Esophagus squamous epithelium (tissue), 5 donors: ENCODE data around the gene EIF2B4. TPM values are rescaled to one million over a fixed set of nuclear protein-coding genes. Genes with fewer than 3 reads are reported as not detected.

Source experiments
- DNase-seq: peaks from one replicate; lab custom pipeline; 2025; lab: John Stamatoyannopoulos, UW
- H3K27ac ChIP-seq, 4 donors: fragments of 200-600 bp; sonication (generic); one replicate each; pipeline ENCODE4 v1.5.1; 2016 to 2019; ENCODE audit warnings: mild to moderate bottlenecking in 1 of 4
- H3K27me3 ChIP-seq, 4 donors: fragments of 200-600 bp; sonication (generic); 1 replicate in 3 of 4; 2 replicates in 1 of 4; pipeline versions ENCODE4 v1.5.1 to v1.6.0; 2017 to 2021; ENCODE audit warnings: antibody characterized with exemption in 1 of 4
- H3K36me3 ChIP-seq, 3 donors: fragments of 200-600 bp; sonication (generic); one replicate each; pipeline ENCODE4 v1.5.1; 2016 to 2019
- H3K4me1 ChIP-seq, 3 donors: fragments of 200-600 bp; sonication (generic); one replicate each; pipeline ENCODE4 v1.5.1; 2017 to 2019
- H3K4me3 ChIP-seq, 4 donors: fragments of 200-600 bp; sonication (generic); 1 replicate in 3 of 4; 2 replicates in 1 of 4; pipeline ENCODE4 v1.5.1; 2016 to 2019; ENCODE audit warnings: mild to moderate bottlenecking in 2 of 4, moderate library complexity in 1 of 4
- H3K9me3 ChIP-seq, 3 donors: fragments of 200-600 bp; sonication (generic); one replicate each; pipeline ENCODE4 v1.5.1; 2016 to 2019
- CTCF ChIP-seq, 6 experiments: fragments of 450-650 bp in 4 of 6; fragments of 200-600 bp in 2 of 6; sonication (generic) in 2 of 6; IDR thresholded peaks; one replicate each; pipeline ENCODE4 v1.5.1; 2016 to 2019; ENCODE audit warnings: antibody characterized with exemption in 6 of 6, mild to moderate bottlenecking in 4 of 6, moderate library complexity in 4 of 6
- POLR2A ChIP-seq, 4 donors: fragments of 450-650 bp; IDR thresholded peaks; one replicate each; pipeline ENCODE4 v1.6.1; 2017; ENCODE audit warnings: antibody characterized with exemption in 4 of 4, mild to moderate bottlenecking in 4 of 4, moderate library complexity in 3 of 4
- WGBS, 2 donors: methylation state at CpG; one replicate each; pipeline ENCODE4 v1.1.5; 2018; 5-methylcytosine and 5-hydroxymethylcytosine counted together
- intact Hi-C: fragments of 100-400 bp; cut with DNase I; formaldehyde crosslinking; loops from one replicate; pipeline ENCODE4 v1.15.0; 2022
- total RNA-seq, 4 donors: library from RNA; depleted of rRNA; stranded (reverse); fragments of >200 nt; gene quantifications; one replicate each; pipeline ENCODE4 v1.1.0, GENCODE V29; 2016
- donor health status: DM: yes; HTN: yes; CAD: no.

Gene EIF2B4
- total RNA-seq, 4 donors from 2014 or later: 30.4 to 44.3 (median 38.3) TPM

GRCh38 chr2:27379383-27379835 lies 9.3 kb upstream of the EIF2B4 start:
- intact Hi-C loops: no loop called here
- 74 to 80% methylated on average over 2 of the region's 2 CpGs for WGBS, 2 donors
- Histone ChIP-seq H3K9me3 (no peaks in the 10 kb centered on the region), H3K27ac (peak overlapping the region; percentile 86 to 98 (median 94)), H3K4me3 (peak overlapping the region; percentile 66 to 91 (median 89)), H3K27me3 (no peaks in the 10 kb centered on the region), H3K4me1 (peaks cover 15 to 46% (median 19%) of the 10 kb centered on the region in 3 donors), H3K36me3 (peaks cover 42 to 76% (median 44%) of the 10 kb centered on the region in 3 donors)
- DNase-seq: no peak
- TF ChIP-seq CTCF (IDR thresholded peaks at IDR 0.05) (no peak), POLR2A (IDR thresholded peaks at IDR 0.05) (no peak)

- peaks cover 15 to 51% (median 19%) of the 10 kb centered on the region in 3 donors for H3K4me1 ChIP-seq
- peaks cover 41 to 76% (median 42%) of the 10 kb centered on the region in 3 donors for H3K36me3 ChIP-seq
- no peak overlapping the region for H3K4me3 ChIP-seq
- intact Hi-C loops: no loop called here
- no peaks in the 10 kb centered on the region for H3K27me3 ChIP-seq
- peak overlapping the region in 2 of 4 donors; percentile 86 to 98 for H3K27ac ChIP-seq
- no peak for DNase-seq
- no peaks in the 10 kb centered on the region for H3K9me3 ChIP-seq
- TF ChIP-seq CTCF (IDR thresholded peaks at IDR 0.05) (no peak), POLR2A (IDR thresholded peaks at IDR 0.05) (peak in 1 of 4 donors; percentile 5)
- WGBS, 2 donors: 80 to 87% methylated on average over 3 of the region's 9 CpGs
These were observed 8.7 kb upstream of the EIF2B4 start for GRCh38 chr2:27378809-27379290.

GRCh38 chr2:27378096-27378808 lies 8.1 kb upstream of the EIF2B4 start:
- Histone ChIP-seq H3K36me3 (peaks cover 35 to 76% (median 36%) of the 10 kb centered on the region in 3 donors), H3K9me3 (no peaks in the 10 kb centered on the region), H3K4me3 (no peak overlapping the region), H3K27ac (no peak overlapping the region), H3K27me3 (no peaks in the 10 kb centered on the region), H3K4me1 (peaks cover 15 to 57% (median 19%) of the 10 kb centered on the region in 3 donors)
- DNase-seq: no peak
- TF ChIP-seq POLR2A (IDR thresholded peaks at IDR 0.05) (no peak), CTCF (IDR thresholded peaks at IDR 0.05) (peak in 1 of 6 experiments; percentile 34)
- intact Hi-C loops: no loop called here
- WGBS, 2 donors: 60 to 81% methylated on average over 9 to 14 of the region's 29 CpGs

- Histone ChIP-seq H3K27ac (no peak overlapping the region), H3K36me3 (peaks cover 32 to 75% (median 36%) of the 10 kb centered on the region in 3 donors), H3K9me3 (no peaks in the 10 kb centered on the region), H3K4me1 (peaks cover 15 to 63% (median 19%) of the 10 kb centered on the region in 3 donors), H3K27me3 (no peaks in the 10 kb centered on the region), H3K4me3 (no peak overlapping the region)
- intact Hi-C loops: no loop called here
- no peak for DNase-seq
- WGBS, 2 donors: 90 to 93% methylated on average over 2 to 10 of the region's 18 CpGs
- no peak for TF ChIP-seq POLR2A (IDR thresholded peaks at IDR 0.05)
- TF ChIP-seq CTCF (IDR thresholded peaks at IDR 0.05): no peak
These were observed 7.5 kb upstream of the EIF2B4 start for GRCh38 chr2:27377618-27378095.
